ENCODE data around the gene CELF4. TPM values are rescaled to one million over a fixed set of nuclear protein-coding genes. Genes with fewer than 3 reads are reported as not detected.

CELF4 gene
- total and polyA plus RNA-seq, 2 donors (not counting 3 experiments of a cell fraction or from before 2014, with no cell fraction given), result not detected

- H3K4me1 ChIP-seq (ENCODE audit: control insufficient read depth, extremely low read depth, insufficient read depth, low read length), result no peaks in the 10 kb centered on the region
- dilution Hi-C loops (cut with MboI; ENCODE audit: extremely low pct_ligation_motif_present, low sequenced_read_pairs), result no loop called here
- TF ChIP-seq MYC (IDR thresholded peaks at IDR 0.05; ENCODE audit: low read depth, low read length), result no peak
- TF ChIP-seq POLR2A (IDR thresholded peaks at IDR 0.05; ENCODE audit: low read depth, low read length), result no peak
- TF ChIP-seq EZH2 (IDR thresholded peaks at IDR 0.05; ENCODE audit: borderline replicate concordance, low read depth, low read length, severe bottlenecking), result no peak
- TF ChIP-seq CTCF (IDR thresholded peaks at IDR 0.05; ENCODE audit: extremely low read depth in 1 of 2, insufficient read depth in 1 of 2, low read depth in 1 of 2, low read length in 2 of 2), result no peak
- TF ChIP-seq GATA2 (IDR thresholded peaks at IDR 0.05; ENCODE audit: insufficient read depth, insufficient read length, low read depth, low read length), result no peak
- TF ChIP-seq POLR2AphosphoS5 (IDR thresholded peaks at IDR 0.05; ENCODE audit: insufficient read depth, low read depth, low read length), result no peak
- no peak for TF ChIP-seq MAX (IDR thresholded peaks at IDR 0.05; ENCODE audit: insufficient read depth, insufficient read length)
- TF ChIP-seq JUN (IDR thresholded peaks at IDR 0.05; ENCODE audit: borderline replicate concordance, insufficient read depth, insufficient read length, low read depth), result no peak
- no peak for TF ChIP-seq FOS (IDR thresholded peaks at IDR 0.05; ENCODE audit: borderline replicate concordance, insufficient read depth, low read length)
- no peaks in the 10 kb centered on the region for H3K79me2 ChIP-seq (ENCODE audit: control insufficient read depth, insufficient read depth, low read length)
- no peak overlapping the region for H2AFZ ChIP-seq (ENCODE audit: low read depth, low read length)
- no peak overlapping the region for H3K4me3 ChIP-seq (replicated peaks in 1 of 3; ENCODE audit: insufficient read depth in 1 of 3, low read depth in 1 of 3, low read length in 3 of 3)
- no peaks in the 10 kb centered on the region for H3K9me3 ChIP-seq (replicated peaks; ENCODE audit: control insufficient read depth, insufficient read depth, low read length)
- no peak overlapping the region for H3K27ac ChIP-seq (ENCODE audit: insufficient read depth, low read depth, low read length)
- POLR2A ChIA-PET, result no interaction called here
- H4K20me1 ChIP-seq (replicated peaks; ENCODE audit: control insufficient read depth, extremely low read depth, insufficient read depth, low read length), result no peaks in the 10 kb centered on the region
- no peak overlapping the region for H3K9ac ChIP-seq (replicated peaks; ENCODE audit: extremely low read depth, insufficient read depth, low read length)
- CTCF ChIA-PET, result no interaction called here
- H3K4me2 ChIP-seq (ENCODE audit: insufficient read depth, low read length), result no peak overlapping the region
- intact Hi-C loops (cut with micrococcal nuclease), result no loop called here
- FAIRE-seq, result no peak
- no peaks in the 10 kb centered on the region for H3K36me3 ChIP-seq (ENCODE audit: control insufficient read depth in 2 of 2, extremely low read depth in 1 of 2, insufficient read depth in 2 of 2, low read length in 2 of 2)
- no TSS peak for BruUV-seq (replicated peaks)
- no peak for DNase-seq (ENCODE audit: low read depth, low spot score)
- H3K27me3 ChIP-seq (ENCODE audit: control insufficient read depth in 2 of 2, insufficient read depth in 2 of 2, low read length in 2 of 2), result peaks cover 11 to 25% of the 10 kb centered on the region in 2 experiments
- H3K9me1 ChIP-seq (replicated peaks; ENCODE audit: control insufficient read depth, extremely low read depth, insufficient read depth, low read length), result no peaks in the 10 kb centered on the region
Observed at GRCh38 chr18:37244618-37245017, 321.0 kb downstream of the CELF4 start.
